HepG2 (cell line): ENCODE results near the gene ZNF343. TPM values are rescaled to one million over a fixed set of nuclear protein-coding genes. Genes with fewer than 3 reads are reported as not detected.

Experiments used
- AGO1 ChIP-seq: fragments of 200-400 bp; formaldehyde crosslinking; IDR thresholded peaks from 2 replicates; pipeline ENCODE4 v1.6.1; 2017; ENCODE audit warnings: mild to moderate bottlenecking, low read depth, low read length, moderate library complexity; ENCODE audit not compliant: poor library complexity, severe bottlenecking
- ARID2 ChIP-seq: sonication (generic); formaldehyde crosslinking; IDR thresholded peaks from 2 replicates; pipeline ENCODE4 v1.8.1; 2022; ENCODE audit warnings: mild to moderate bottlenecking, missing genetic modification reagents, borderline replicate concordance
- GABPB1 ChIP-seq: IDR thresholded peaks from 2 replicates; pipeline ENCODE4 v1.6.1; 2016; ENCODE audit warnings: mild to moderate bottlenecking, missing genetic modification reagents, moderate library complexity, missing compliant biosample characterization
- KLF11 ChIP-seq: IDR thresholded peaks from 2 replicates; pipeline ENCODE4 v1.6.1; 2016; ENCODE audit warnings: missing compliant biosample characterization
- NFAT5 ChIP-seq: sonication (generic); formaldehyde crosslinking; IDR thresholded peaks from 2 replicates; pipeline ENCODE4 v1.4.0; 2020; ENCODE audit warnings: missing genetic modification reagents
- NR2F6 ChIP-seq, 2 experiments: IDR thresholded peaks; 2 replicates each; pipeline ENCODE4 v1.6.1; 2016; ENCODE audit warnings: antibody characterized with exemption in 1 of 2, mild to moderate bottlenecking in 1 of 2
- ZNF607 ChIP-seq: sonication (generic); formaldehyde crosslinking; IDR thresholded peaks from 2 replicates; pipeline ENCODE4 v1.5.1; 2020; ENCODE audit warnings: missing genetic modification reagents, mild to moderate bottlenecking, borderline replicate concordance
- ZNF7 ChIP-seq: IDR thresholded peaks from 2 replicates; pipeline ENCODE4 v1.6.1; 2016; ENCODE audit warnings: missing biosample characterization, missing genetic modification reagents
- polyA plus RNA-seq, 8 experiments: library from polyadenylated mRNA; depleted of rRNA in 3 of 8; stranded (reverse) in 7 of 8; unstranded in 1 of 8; fragments of >200 nt; fragmentation: Illumina TruSeq in 4 of 8; extraction: Trizol in 4 of 8; gene quantifications; 2 replicates each; pipeline versions ENCODE4 v1.2.1 to v1.2.3, GENCODE V29; 2011 to 2016; ENCODE audit warnings: low read depth in 4 of 8, missing spikeins in 1 of 8, mixed read lengths in 1 of 8; ENCODE audit not compliant: insufficient read depth in 1 of 8
- total RNA-seq, 5 experiments: library from RNA; depleted of rRNA; stranded (reverse); fragments of >200 nt; fragmentation: Illumina TruSeq; extraction: Trizol; gene quantifications; 2 replicates each; pipeline ENCODE4 v1.2.3, GENCODE V29; 2016; ENCODE audit warnings: low read depth in 1 of 5
- TF ChIP-seq, protein P1 (sequence below), 2 experiments: fragments of 450-650 bp in 1 of 2; sonication (generic) in 1 of 2; formaldehyde crosslinking in 1 of 2; IDR thresholded peaks; 2 replicates each; pipeline versions ENCODE4 v1.6.1 to v1.8.0; 2016 to 2022; ENCODE audit warnings: antibody characterized with exemption in 1 of 2, mild to moderate bottlenecking in 1 of 2, missing genetic modification reagents in 1 of 2
- TF ChIP-seq, protein P2 (sequence below): IDR thresholded peaks from 2 replicates; pipeline ENCODE4 v1.6.1; 2016; ENCODE audit warnings: low read depth, borderline replicate concordance
- TF ChIP-seq, protein P3 (sequence below): IDR thresholded peaks from 2 replicates; pipeline ENCODE4 v1.6.1; 2016; ENCODE audit warnings: low read depth, control low read depth

The ZNF343 gene
- total and polyA plus RNA-seq, 2 of the 13 experiments (the other 11 are each of a cell fraction or from before 2014, with no cell fraction given): 16.4 to 22.1 TPM

GRCh38 chr20:2470423-2471193, 38.1 kb downstream of the ZNF343 start, which contains the start of gene SNRPB (continued):
- TF ChIP-seq, protein P1, sequence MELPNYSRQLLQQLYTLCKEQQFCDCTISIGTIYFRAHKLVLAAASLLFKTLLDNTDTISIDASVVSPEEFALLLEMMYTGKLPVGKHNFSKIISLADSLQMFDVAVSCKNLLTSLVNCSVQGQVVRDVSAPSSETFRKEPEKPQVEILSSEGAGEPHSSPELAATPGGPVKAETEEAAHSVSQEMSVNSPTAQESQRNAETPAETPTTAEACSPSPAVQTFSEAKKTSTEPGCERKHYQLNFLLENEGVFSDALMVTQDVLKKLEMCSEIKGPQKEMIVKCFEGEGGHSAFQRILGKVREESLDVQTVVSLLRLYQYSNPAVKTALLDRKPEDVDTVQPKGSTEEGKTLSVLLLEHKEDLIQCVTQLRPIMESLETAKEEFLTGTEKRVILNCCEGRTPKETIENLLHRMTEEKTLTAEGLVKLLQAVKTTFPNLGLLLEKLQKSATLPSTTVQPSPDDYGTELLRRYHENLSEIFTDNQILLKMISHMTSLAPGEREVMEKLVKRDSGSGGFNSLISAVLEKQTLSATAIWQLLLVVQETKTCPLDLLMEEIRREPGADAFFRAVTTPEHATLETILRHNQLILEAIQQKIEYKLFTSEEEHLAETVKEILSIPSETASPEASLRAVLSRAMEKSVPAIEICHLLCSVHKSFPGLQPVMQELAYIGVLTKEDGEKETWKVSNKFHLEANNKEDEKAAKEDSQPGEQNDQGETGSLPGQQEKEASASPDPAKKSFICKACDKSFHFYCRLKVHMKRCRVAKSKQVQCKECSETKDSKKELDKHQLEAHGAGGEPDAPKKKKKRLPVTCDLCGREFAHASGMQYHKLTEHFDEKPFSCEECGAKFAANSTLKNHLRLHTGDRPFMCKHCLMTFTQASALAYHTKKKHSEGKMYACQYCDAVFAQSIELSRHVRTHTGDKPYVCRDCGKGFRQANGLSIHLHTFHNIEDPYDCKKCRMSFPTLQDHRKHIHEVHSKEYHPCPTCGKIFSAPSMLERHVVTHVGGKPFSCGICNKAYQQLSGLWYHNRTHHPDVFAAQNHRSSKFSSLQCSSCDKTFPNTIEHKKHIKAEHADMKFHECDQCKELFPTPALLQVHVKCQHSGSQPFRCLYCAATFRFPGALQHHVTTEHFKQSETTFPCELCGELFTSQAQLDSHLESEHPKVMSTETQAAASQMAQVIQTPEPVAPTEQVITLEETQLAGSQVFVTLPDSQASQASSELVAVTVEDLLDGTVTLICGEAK (IDR thresholded peaks at IDR 0.05): peak; percentile 99
- TF ChIP-seq, protein P1 (CRISPR knock-in tag; IDR thresholded peaks at IDR 0.05): peak; percentile 97
- TF ChIP-seq, protein P2, sequence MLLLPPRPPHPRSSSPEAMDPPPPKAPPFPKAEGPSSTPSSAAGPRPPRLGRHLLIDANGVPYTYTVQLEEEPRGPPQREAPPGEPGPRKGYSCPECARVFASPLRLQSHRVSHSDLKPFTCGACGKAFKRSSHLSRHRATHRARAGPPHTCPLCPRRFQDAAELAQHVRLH (CRISPR knock-in tag): peak; percentile 100
- TF ChIP-seq NR2F6 (IDR thresholded peaks at IDR 0.05) (peak; percentile 53), NR2F6 (CRISPR knock-in tag; IDR thresholded peaks at IDR 0.05) (no peak; the same call in 1 of the 2 replicates), KLF11 (CRISPR knock-in tag) (peak; percentile 98), ARID2 (CRISPR knock-in tag) (peak; percentile 99), ZNF7 (no peak; the same call in none of the 2 replicates), AGO1 (peak; percentile 91), ZNF607 (CRISPR knock-in tag) (peak; percentile 98), NFAT5 (peak; percentile 94), GABPB1 (CRISPR knock-in tag) (peak; percentile 100)
- TF ChIP-seq, protein P3, sequence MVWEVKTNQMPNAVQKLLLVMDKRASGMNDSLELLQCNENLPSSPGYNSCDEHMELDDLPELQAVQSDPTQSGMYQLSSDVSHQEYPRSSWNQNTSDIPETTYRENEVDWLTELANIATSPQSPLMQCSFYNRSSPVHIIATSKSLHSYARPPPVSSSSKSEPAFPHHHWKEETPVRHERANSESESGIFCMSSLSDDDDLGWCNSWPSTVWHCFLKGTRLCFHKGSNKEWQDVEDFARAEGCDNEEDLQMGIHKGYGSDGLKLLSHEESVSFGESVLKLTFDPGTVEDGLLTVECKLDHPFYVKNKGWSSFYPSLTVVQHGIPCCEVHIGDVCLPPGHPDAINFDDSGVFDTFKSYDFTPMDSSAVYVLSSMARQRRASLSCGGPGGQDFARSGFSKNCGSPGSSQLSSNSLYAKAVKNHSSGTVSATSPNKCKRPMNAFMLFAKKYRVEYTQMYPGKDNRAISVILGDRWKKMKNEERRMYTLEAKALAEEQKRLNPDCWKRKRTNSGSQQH (CRISPR knock-in tag): peak; percentile 90
